ENCODE measurements around the gene EFS. TPM values are rescaled to one million over a fixed set of nuclear protein-coding genes. Genes with fewer than 3 reads are reported as not detected.
A peak's percentile ranks its signal among the peaks of the same experiment; 100 is the strongest.

Gene EFS
- total RNA-seq, 2 experiments from 2014 or later = not detected

DNA sequence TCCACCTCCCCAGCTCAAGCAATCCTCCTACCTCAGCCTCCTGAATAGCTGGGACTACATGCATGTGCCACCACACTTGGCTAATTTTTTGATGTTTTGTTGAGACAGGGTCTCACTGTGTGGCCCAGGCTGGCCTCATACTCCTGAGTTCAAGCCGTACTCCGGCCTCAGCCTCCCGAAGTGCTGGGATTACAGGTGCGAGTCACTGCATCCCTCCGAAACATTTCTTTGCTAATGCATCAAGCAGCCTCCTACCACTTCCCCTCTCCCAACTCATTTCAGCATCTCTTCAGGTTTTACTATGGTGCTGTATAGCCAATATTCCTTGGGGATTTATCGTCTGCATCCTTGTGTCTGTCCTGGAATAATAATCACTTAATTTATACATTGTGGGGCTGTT lies 10.0 kb downstream of the EFS start:
- no peaks in the 10 kb centered on the region for H3K9me3 Mint-ChIP-seq
- POLR2A ChIA-PET = interaction anchor here (0.6 kb wide), 1 partner anchor 33 kb away, joined by 3 read pairs; no protein-coding TSS in a partner anchor

DNA sequence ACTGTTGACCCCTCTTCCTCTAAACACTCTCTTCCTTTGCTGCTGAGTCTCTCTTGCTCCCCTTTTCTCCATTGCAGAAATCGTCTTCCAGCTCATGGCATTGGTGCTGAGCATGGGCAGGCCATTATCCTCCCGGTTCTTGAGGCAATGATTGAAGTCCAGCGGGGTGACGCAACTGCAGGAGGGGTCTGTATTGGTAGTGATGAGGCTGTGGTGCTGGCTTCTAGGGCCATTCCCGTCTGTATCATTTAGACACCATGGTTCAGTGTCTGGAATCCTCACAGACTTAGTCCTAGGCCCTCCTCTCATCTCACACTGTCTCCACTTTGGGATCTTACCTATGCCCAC lies 11.6 kb downstream of the EFS start:
- DNase-seq (no peak), ATAC-seq (ENCODE audit: low read depth) (no peak)
- H3K27me3 Mint-ChIP-seq = peaks cover 41% of the 10 kb centered on the region
- peaks cover 2% of the 10 kb centered on the region for H3K36me3 Mint-ChIP-seq
- POLR2A ChIA-PET = interaction anchor here (0.5 to 1.7 kb wide), 2 partner anchors 33 to 1687 kb away, joined by 6 read pairs; partner anchors contain the start of gene PABPN1
- H3K4me3 Mint-ChIP-seq = peak overlapping the region; percentile 46
- H3K9me3 Mint-ChIP-seq = no peaks in the 10 kb centered on the region
- peaks cover 6% of the 10 kb centered on the region for H3K4me1 Mint-ChIP-seq
- no peak overlapping the region for H3K27ac Mint-ChIP-seq

More for the DNA sequence above, 10.0 kb downstream of the EFS start:
- Mint-ChIP-seq H3K4me3 (no peak overlapping the region), H3K27ac (no peak overlapping the region), H3K27me3 (peaks cover 39% of the 10 kb centered on the region), H3K4me1 (peaks cover 6% of the 10 kb centered on the region), H3K36me3 (peaks cover 2% of the 10 kb centered on the region)
- DNase-seq = no peak
- ATAC-seq (ENCODE audit: low read depth) = no peak

DNA sequence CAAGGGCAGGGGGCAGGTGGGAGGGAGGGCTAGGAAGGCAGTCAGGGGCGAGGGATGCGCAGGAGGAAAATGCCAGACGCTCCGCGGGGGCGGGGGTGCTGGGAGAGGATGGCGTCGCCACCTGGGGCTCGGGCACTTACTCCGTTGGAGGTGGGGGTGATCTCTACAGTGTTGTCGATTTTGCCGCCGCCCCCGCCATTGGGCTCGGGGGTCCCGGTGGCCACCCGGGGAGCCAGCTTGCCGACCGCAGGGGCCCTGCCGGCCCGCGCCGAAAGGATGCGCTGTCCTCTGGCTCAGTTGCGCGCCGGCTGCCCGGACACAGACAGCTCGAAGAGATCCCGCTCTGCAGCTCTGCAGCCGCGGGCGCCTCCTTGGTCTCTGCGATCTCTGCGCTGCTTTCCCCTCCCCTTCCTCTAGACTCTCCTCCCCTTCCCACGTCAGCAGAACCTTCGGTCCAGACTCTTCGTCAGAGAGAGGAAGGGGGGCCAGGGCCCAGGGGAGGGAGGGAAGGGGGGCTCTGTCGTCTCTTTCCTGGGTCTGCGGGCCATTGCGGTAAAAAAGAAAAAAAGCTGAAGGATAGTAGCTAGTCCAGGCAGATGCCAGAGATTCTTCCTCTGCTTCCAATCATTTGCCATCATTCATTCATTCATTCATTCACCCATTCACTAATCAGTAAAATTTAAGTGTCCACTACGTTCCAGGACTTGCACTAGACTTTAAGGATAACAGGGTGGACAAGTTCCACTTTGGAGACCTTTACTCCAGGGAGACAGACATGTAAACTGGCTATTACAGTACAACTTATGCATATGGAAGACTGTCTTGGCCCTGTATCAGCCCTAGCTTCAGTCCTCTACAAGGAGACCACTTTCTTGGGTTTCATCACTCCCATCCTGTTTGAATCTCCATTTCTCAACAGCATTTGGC lies 12.2 kb downstream of the EFS start, which contains the start of gene SLC22A17:
Gene SLC22A17, minus strand, starts transcription at position 382 of the 927 bp plus-strand sequence.
- POLR2A ChIA-PET = interaction anchor here (0.5 to 1.7 kb wide), 3 partner anchors 32 to 1686 kb away, joined by 5 to 6 read pairs (median 6); partner anchors contain the start of gene PABPN1
- Mint-ChIP-seq H3K36me3 (peaks cover 2% of the 10 kb centered on the region), H3K9me3 (no peaks in the 10 kb centered on the region), H3K4me1 (peaks cover 6% of the 10 kb centered on the region), H3K27me3 (peaks cover 41% of the 10 kb centered on the region), H3K27ac (no peak within 1 kb of the TSS), H3K4me3 (peak within 1 kb of the TSS; percentile 46)
- peak; percentile 82 for ATAC-seq (ENCODE audit: low read depth)
- DNase-seq = peak; percentile 58

DNA sequence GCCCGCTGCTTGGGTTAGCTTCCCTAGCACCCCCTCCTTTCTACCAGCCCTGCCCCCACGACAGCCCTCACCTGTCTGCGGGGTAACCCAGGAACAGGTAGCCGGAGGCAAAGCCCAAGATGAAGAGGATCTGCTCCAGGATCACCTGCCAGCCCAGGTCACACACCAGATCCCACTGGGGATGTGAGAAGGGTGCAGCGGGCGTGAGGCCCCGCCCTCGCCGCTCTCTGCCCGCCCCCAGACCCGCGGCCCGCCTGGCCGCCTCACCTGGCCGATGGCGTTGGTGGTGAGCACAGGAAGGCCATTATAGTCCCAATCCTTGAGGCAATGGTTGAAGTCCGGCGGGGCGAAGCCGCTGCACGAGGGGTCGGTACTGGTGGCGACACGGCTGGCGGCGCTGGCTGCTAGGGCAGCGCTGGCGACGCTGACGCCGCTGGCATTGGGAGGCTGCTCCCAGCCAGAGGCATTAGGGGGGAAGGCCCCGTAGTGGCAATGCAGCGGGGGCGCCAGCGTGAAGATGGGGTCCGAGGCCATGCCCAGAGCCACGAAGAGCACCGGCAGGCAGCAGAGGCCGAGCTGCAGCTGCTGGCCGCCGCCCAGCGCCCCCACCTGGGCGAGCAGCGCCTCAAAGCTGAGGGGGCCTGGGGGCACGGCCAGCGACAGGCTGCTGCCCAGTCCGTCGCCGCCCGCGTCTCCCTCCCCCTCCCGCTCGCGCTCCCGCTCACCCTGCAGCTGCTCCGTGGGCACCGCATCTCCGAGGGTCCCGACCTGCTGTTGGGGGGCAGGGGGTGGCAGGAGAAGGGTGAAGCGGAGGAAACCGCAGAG lies 13.1 kb downstream of the EFS start:
- Mint-ChIP-seq H3K27ac (no peak overlapping the region), H3K27me3 (peaks cover 41% of the 10 kb centered on the region), H3K4me1 (peaks cover 6% of the 10 kb centered on the region), H3K4me3 (peak overlapping the region; percentile 46), H3K36me3 (peaks cover 2% of the 10 kb centered on the region), H3K9me3 (no peaks in the 10 kb centered on the region)
- POLR2A ChIA-PET = interaction anchor here (0.6 to 1.7 kb wide), 2 partner anchors 31 to 839 kb away, joined by 5 to 6 read pairs; partner anchors contain the start of gene PABPN1
- DNase-seq (no peak), ATAC-seq (ENCODE audit: low read depth) (no peak)

DNA sequence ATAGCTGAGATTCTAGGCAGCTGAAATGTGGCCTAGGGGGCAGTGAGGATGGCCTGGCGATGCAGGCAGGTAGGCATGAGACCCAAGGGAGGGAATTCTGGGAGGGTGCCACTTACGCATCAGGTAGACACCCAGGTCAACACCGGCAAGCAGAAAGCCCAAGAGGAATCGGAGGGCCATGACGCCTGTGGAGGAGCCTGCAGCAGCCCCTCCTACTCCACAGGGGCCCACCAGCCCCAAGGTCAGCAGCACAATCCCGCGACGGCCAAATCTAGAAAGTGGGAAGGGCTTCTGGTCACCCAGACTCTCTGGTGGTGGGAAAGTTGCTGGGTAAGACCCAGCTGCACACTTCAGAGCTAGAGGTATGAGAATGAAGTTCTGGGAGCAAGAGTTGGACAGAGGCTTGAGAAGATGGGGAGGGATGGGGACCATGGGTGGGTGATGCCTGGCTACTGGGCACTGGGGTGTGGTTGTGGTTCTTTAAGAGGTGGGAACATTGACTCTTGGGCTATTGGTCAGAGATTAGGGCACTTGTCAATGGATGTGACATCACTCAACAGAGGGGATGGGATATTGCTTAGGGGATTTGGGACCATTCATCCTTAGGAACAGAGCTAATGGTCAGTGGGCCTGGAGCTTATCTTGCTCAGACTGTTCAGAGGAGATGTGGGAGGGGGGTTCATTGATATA lies 15.7 kb downstream of the EFS start:
- Mint-ChIP-seq H3K27ac (no peak overlapping the region), H3K4me1 (peaks cover 6% of the 10 kb centered on the region), H3K36me3 (peaks cover 2% of the 10 kb centered on the region), H3K4me3 (no peak overlapping the region), H3K9me3 (no peaks in the 10 kb centered on the region), H3K27me3 (peaks cover 32% of the 10 kb centered on the region)
- no peak for ATAC-seq (ENCODE audit: low read depth)
- DNase-seq = no peak
- POLR2A ChIA-PET = no interaction called here

DNA sequence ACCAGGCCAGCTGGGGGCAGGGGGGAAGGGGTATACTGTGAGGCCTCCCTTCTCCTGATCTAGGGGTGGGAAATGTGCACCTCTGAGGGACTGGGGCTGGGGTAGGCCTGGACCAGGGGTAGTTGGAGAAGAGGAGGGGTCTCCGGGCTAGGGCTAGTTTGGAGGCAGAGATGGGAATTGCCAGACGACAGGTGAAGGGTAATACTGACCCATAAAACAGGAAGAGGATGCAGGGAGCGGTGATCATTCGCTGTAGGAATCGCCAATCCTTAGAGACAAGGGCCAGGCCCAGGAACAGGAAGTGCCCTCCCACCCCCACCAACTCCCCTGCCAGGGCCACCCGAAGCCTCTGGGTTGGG lies 16.7 kb downstream of the EFS start:
- POLR2A ChIA-PET = interaction anchor here (0.7 kb wide), 1 partner anchor 28 kb away, joined by 3 read pairs; no protein-coding TSS in a partner anchor
- peak overlapping the region; percentile 36 for H3K27ac Mint-ChIP-seq
- H3K36me3 Mint-ChIP-seq = peaks cover 2% of the 10 kb centered on the region
- peaks cover 6% of the 10 kb centered on the region for H3K4me1 Mint-ChIP-seq
- H3K9me3 Mint-ChIP-seq = no peaks in the 10 kb centered on the region
- no peak overlapping the region for H3K4me3 Mint-ChIP-seq
- H3K27me3 Mint-ChIP-seq = peaks cover 23% of the 10 kb centered on the region
- DNase-seq = no peak
- ATAC-seq (ENCODE audit: low read depth) = no peak

DNA sequence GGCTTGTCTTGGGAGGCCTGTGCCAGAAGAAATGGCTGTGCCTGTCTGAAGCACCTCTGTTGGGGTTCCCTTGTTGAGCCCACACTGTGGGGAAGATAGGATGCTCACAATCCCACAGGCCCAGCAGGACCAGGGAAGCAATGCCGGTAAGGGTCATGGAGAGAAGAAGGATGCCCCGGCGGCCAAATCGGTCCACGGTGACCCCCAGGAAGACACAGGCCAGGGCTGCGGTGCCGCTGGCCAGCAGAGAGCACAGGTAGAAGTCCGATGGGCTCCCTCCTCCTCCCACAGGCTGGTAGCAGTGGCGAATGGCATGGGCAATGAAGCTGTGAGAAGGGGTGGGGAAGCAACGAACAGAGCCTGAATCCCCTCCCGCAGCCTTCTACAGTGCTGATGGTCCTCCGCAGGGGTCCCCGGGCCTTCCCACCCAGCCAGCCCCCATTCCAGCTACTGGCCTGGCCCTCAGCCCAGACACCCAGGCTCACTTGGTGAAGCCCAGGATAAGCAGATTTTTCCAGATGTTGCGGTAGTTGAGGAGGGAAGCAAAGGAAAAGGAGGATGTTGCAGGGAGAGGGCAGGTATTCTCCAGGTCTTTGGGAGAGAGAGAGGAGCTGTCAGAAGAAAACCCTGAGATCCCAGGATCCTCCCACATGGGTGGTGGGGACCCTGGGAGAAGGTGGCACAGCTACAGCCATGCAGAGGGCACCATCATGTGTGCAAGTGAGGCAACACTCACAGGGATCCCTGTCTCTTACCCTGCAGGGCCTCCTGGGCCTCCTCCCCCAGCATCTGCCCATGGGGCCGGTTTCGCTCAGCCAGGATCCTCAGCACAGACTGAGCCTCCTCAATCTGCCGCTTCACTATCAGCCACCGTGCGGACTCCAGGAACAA lies 17.3 kb downstream of the EFS start:
- no peak for ATAC-seq (ENCODE audit: low read depth)
- no peak overlapping the region for H3K27ac Mint-ChIP-seq
- H3K4me3 Mint-ChIP-seq = no peak overlapping the region
- no peaks in the 10 kb centered on the region for H3K9me3 Mint-ChIP-seq
- H3K4me1 Mint-ChIP-seq = peaks cover 2% of the 10 kb centered on the region
- peaks cover 2% of the 10 kb centered on the region for H3K36me3 Mint-ChIP-seq
- peaks cover 21% of the 10 kb centered on the region for H3K27me3 Mint-ChIP-seq
- no peak for DNase-seq
- POLR2A ChIA-PET = no interaction called here

DNA sequence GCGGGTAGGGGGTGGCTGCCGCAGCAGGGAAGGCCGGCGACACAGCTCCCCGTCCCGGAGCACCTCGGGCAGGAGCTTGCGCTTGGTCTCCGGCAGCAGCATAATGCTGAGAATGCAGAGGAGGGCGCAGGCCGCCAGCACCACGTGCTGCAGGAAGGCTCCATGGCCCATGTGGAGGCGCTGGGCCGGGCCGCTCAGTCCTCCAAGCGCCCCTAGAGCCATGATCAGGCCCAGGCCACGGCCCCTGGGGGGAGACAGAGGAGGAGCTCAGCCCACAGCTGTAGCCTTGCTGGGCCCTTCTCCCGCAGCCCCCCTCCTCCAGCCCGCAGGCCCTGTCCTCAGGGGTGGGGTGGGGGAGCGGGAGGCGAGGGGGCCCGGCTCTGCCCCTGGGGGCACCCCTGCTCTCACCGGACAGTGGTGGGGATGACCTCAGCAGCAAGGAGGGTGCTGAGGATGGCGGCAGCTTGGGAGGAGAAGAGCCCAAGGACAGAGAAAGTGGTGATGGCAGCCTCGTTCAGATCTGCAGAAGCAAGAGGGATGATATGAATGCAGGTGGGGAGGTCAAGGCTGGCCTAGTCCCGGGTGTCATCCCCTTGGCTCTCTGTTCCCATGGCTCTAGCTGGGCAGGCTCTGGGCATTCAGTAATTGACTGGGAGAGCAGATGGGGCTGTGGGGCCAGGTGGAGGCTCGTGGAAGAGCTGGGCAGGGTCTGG lies 18.1 kb downstream of the EFS start:
- Mint-ChIP-seq H3K4me1 (peaks cover 2% of the 10 kb centered on the region), H3K4me3 (no peak overlapping the region), H3K27me3 (peaks cover 26% of the 10 kb centered on the region), H3K36me3 (peaks cover 2% of the 10 kb centered on the region), H3K9me3 (no peaks in the 10 kb centered on the region), H3K27ac (no peak overlapping the region)
- no peak for ATAC-seq (ENCODE audit: low read depth)
- no peak for DNase-seq
- POLR2A ChIA-PET = no interaction called here

DNA sequence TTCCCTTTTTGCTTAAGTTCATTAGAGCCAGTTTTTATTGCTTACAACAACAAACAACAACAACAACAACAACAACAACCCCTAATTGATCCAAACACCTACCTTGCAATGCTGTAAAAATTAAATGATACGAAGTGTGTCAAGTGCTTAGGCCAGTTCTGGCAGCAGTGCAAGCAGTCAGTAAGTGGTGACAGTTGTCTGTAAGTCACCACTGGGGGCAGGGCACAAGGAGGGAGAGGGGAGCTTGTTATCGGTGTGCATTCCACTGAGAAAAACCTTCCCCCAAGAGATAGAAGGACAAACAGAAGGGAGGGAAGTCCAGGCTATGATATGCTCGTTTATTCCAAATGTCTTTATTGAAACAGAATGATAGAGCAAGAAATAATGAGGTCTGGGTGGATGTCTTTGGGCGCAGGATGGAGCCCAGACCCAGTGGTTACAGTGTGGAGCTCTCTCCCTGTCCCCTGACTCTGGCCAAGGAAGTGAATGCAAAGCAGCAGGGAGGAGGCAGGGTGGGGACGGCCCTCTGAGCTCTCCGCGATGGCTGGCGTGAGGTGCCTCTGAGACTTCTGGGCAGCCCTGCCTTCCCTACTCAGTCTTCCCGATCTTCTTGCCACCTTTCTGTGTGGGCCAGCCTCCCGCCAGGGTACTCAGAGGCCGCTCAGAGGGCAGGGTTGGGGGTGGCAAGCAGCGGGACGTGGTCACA lies 18.8 kb downstream of the EFS start:
- ATAC-seq (ENCODE audit: low read depth) = no peak
- POLR2A ChIA-PET = interaction anchor here (0.6 kb wide), 1 partner anchor 54 kb away, joined by 3 read pairs; no protein-coding TSS in a partner anchor
- DNase-seq = no peak
- H3K27me3 Mint-ChIP-seq = peaks cover 24% of the 10 kb centered on the region
- H3K4me1 Mint-ChIP-seq = peaks cover under 1% of the 10 kb centered on the region
- peaks cover under 1% of the 10 kb centered on the region for H3K36me3 Mint-ChIP-seq
- H3K9me3 Mint-ChIP-seq = no peaks in the 10 kb centered on the region
- no peak overlapping the region for H3K27ac Mint-ChIP-seq
- no peak overlapping the region for H3K4me3 Mint-ChIP-seq

DNA sequence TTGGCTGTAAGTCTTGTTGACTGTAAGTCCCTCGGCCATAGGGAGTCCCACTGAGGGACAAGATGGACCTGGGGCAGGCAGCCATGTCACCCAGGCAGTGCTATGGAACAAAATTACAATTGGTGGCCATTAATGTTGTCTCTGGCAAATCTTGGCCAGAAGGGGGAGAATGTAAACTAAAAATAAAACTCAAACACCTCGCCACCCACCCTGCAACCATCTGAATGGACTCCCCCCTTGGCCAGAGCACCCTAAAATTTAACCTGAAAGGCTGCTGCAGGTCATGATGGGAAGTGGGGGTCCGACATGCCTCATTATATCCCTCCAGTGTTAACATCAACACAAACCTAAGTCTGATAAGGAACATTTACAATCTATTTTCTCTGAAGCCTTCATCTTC lies 20.5 kb downstream of the EFS start:
- peaks cover 25% of the 10 kb centered on the region for H3K27me3 Mint-ChIP-seq
- ATAC-seq (ENCODE audit: low read depth) (no peak), DNase-seq (no peak)
- H3K4me1 Mint-ChIP-seq = no peaks in the 10 kb centered on the region
- no peaks in the 10 kb centered on the region for H3K9me3 Mint-ChIP-seq
- H3K27ac Mint-ChIP-seq = no peak overlapping the region
- H3K4me3 Mint-ChIP-seq = no peak overlapping the region
- POLR2A ChIA-PET = no interaction called here
- no peaks in the 10 kb centered on the region for H3K36me3 Mint-ChIP-seq

DNA sequence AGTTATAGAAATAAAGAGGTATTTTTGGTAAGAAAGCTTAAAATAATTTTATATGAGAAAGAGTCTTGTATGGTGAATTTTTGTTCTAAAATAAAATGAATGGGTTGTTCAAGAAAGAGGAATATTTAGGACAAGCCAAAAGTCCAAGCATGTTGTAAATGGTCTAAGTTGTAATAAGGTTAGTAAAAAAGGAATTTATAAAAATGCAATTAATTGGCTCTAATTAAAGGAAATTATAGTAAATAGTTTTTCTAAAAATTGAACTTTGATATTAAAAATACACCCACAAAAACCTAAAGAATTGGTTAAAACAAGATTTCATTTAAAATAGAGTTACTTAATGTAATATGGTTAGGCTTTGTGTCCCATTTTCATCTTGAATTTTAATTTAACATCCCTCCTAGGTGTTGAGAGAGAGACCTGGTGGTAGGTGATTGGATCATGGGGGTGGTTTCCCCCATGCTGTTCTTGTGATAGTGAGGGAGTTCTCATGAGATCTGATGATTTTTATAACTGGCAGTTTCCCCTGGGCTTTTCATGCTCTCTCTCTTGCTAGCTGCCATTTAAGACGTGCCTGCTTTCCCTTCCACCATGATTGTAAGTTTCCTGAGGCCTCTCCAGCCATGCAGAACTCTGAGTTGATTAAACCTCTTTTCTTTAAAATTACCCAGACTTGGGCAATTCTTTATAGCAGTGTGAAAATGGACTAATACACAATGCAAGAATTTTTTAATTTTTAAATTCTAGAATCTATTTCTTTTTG lies 25.3 kb downstream of the EFS start:
- Mint-ChIP-seq H3K36me3 (no peaks in the 10 kb centered on the region), H3K4me1 (no peaks in the 10 kb centered on the region), H3K27ac (no peak overlapping the region), H3K9me3 (peaks cover 3% of the 10 kb centered on the region), H3K4me3 (no peak overlapping the region), H3K27me3 (peaks cover 30% of the 10 kb centered on the region)
- POLR2A ChIA-PET = no interaction called here
- DNase-seq = no peak
- ATAC-seq (ENCODE audit: low read depth) = no peak

Measured in activated naive CD8-positive, alpha-beta T cell treated with anti-CD3 and anti-CD28 coated beads, Interleukin-2, amount 10 ng/mL, durations not matched to agents 7 days and 5 days (primary cell).